NCI-H2196 treated with DMSO at 0.1 percent for 48 hours (cell line): ENCODE measurements around the gene ADCY3.

ENCODE experiments used
- DNase-seq: peaks from one replicate; lab custom pipeline; 2025; ENCODE audit not compliant: unreplicated experiment; lab: John Stamatoyannopoulos, UW

Gene ADCY3

DNA sequence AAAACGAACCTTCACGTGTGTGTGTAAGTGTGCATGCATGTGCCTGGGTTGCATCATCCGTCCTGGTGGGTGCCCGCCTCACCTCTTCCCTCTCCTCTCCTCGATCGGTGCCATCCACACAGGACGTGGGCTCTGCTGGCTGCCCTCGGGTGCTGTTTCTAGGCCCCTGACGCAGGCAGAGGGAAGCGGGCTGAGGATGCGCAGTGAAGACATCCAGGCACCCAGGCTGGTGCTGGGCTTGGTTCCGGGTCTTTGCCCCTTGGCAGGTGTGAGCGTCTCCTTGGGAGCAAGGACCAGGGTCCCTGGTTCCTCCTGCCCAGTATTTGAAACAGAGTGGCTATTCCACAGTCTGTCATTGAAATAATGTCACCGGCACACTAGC lies 6.2 kb upstream of the ADCY3 start:
- no peak for DNase-seq

GRCh38 chr2:24925815-24926214 lies 5.8 kb upstream of the ADCY3 start:
- DNase-seq: no peak

DNA sequence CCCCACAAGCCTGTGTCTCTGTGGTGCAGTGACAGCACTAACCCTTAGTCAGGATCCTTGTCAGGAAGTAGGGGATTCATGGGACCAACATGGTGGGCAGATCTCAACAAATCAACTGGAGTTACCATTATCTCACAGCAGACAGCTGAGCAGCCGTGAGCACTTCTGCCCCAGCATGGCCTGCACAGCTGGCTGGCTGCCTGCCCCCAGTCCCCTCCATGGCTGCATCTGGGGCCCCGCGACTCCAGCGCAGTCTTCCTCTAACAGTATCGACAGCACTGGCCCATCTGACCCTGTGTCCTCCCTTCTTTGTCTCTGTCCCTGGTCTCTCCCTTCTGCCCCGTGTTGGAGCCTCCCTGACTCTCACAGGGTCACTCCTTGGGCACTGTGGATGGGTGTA lies 4.7 kb upstream of the ADCY3 start:
- DNase-seq: no peak

GRCh38 chr2:24924266-24924665 lies 4.2 kb upstream of the ADCY3 start:
- no peak for DNase-seq

GRCh38 chr2:24923106-24923505 lies 3.1 kb upstream of the ADCY3 start:
- no peak for DNase-seq

- DNase-seq: no peak
Measured at GRCh38 chr2:24922556-24922955, 2.5 kb upstream of the ADCY3 start.

DNA sequence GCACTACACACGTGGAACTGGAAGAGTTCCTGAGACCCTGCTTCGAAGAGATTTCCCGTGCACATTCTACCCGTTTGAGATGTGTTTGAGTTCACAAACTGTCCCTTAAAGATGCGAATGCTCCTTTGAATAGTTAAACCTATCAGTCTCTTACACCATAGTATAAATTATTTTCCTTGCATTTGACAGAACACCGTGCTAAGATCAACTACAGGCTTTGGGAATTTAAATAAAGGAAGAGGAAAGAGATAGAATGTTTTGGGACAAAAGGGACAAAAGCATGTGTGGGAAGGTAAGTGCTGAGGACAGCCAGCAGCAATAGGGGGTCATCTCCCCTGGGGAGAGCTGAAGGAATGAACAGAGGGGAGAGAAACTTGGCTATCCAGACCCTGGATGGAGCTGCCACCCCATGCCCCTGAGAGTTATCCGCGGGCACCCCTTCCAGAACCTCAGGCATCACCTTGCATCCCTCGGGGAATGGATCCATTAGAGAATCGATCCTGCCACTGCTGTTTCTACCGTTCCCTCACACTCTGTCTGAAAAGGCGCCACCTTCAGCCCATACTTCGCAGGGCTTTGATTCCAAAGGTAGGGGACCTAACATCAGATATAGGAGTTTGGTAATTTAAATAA lies 888 bp upstream of the ADCY3 start:
- no peak for DNase-seq

DNA sequence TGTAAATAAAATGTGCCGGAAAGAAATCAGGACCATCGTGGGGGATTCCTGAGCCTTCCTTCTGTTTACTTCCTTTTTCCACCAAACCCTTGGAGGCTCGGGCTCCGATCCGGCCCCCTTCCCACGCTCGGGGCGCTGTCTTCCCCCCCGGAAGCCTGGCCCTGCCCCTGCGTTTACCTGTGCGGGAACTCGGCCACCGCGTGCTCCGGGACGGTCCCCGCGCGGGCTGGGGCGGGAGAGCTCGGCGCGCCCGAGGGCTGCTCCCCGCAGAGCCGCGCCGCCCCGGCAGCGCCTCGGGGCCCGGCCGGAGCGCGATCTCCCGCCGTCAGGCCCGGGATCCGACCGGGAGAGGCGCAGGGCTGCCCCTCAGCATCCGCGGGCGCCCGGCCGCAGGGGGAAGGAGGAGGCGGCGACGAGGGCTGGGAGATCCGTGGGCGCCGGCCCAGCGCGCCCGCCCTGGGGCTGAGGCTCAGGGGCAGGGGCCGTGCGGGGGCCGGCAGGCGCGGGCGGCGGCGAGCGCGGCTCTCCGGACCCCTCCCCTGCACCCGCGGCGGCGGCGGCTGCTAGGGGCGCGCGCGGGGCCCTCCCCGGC lies 435 bp downstream of the ADCY3 start:
- no peak for DNase-seq

- no peak for DNase-seq
Measured at GRCh38 chr2:24919037-24919505, 966 bp downstream of the ADCY3 start.

- no peak for DNase-seq
Measured at GRCh38 chr2:24918326-24919036, 1.6 kb downstream of the ADCY3 start.

DNA sequence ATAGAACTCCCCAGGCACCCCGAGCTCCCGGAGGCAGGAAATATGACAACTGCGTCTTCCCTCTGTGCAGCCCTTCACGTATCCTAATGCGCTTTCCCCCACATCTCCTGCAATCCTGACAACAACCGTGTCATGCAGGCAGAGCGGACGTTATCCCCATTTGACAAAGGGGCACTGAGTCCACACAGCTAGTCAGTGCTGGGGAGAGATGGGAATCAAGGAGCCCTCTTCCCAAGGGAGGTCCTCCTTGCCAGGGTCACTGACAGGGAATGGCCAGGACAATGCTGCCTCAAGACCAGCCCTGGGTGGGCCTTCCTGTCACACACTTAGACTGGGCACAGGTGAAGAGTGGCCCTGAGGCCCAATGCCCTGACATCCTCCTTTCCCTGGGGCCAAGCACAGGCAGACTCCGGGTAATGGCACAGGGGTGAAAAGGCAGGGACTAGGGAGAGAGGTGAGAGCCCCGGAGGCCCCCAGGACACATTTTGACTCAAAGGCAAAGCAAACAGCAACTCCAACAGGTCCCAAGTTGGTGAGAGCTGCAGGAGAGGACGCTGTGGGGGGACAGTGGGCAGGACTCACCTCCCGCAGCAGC lies 2.2 kb downstream of the ADCY3 start:
- DNase-seq: no peak

DNA sequence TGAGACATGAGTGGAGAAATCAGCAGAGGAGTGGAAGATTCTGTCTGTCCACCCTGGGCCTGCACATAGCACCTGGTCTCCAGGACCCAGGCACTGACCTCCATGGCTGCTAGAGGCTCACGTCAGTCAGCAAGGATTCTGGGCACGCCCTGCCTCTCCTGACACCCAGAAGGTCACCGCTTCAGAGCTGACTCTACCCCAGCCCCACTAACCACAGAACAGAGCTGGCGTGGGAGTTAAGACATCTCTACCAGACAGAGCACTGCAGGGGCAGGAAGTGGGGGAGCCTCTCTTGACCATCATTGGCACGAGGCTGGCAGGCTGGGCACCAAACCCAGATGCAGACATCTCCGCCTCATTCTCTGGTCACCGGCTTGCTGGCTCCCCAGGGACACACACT lies 3.0 kb downstream of the ADCY3 start:
- no peak for DNase-seq

- no peak for DNase-seq
Measured at GRCh38 chr2:24915796-24916195, 4.2 kb downstream of the ADCY3 start.

DNA sequence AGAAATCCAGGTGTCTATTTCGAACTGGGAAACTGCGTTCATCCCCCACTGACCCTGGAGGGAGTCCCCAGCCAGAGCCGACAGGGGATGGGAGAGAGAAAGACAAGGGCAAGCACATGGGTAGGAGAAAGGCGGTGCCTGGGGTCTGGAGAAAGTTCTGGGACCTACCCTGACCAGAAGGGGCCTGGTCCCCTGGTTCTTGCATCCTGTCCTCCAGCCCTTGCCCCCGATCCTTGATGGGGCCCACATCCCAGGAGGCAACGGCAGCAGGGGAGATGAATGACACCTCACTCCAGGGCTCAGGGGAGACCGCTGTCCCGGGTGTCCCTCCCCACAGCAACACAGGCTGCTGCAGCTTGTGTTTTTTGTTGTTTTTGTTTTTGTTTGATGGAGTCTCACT lies 4.9 kb downstream of the ADCY3 start:
- DNase-seq: no peak

- DNase-seq: no peak
Measured at GRCh38 chr2:24914713-24915112, 5.3 kb downstream of the ADCY3 start.

DNA sequence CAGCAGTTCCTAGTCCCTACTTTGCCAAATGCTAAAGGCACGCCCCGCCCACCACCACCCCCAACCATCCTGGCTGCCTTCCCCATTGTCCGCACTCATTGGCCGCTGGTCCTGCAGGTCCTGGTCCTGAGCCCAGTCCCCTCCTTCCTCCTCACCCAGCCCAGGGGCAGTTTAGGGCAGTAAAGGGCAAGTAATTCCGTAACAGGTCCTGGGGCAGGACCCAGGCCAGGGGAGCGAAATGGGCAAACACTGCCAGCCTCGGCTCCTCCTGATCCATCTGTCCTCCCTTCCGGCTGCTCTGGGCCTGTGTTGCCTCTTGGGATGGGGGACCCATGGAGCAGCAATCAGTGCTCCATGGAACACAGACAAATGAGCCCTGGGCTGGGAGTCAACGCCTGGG lies 6.1 kb downstream of the ADCY3 start:
- no peak for DNase-seq

DNA sequence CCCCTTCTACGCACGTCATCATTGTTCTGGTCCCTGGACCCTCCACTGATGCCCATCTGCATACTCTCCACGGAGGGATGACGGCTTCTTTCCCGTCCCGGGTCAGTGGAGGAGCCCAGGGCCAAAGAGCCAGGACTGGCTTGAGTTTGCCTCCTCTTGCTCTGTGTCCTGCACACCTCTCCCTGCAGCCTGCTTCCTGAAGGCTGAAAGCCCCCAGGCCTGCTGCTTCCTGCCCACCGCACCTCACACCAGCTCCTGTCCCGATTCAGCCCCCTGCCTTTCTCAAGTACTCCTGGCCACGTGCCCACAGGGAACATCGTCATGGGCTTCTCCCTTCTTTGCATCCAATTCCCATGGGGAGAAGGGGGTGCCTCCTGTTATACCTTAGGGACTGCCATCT lies 7.1 kb downstream of the ADCY3 start:
- DNase-seq: no peak

DNA sequence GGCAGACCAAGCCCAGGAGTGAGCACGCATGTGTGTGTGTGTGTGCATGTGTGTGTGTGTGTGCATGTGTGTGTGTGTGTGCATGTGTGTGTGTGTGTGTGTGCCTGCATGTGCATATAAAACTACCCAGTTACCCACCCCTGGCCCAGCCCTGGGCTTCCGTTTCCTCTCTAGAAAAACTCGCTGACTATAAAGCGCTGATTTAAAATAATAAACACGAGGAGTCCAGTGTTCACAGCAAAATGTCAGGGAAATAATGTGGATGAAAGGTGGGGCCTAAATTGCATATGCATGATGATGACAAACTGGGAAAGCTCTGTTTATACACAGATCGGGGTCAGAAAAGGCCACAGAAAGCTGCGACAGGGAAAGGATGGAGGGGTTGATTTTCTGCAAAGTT lies 7.5 kb downstream of the ADCY3 start:
- DNase-seq: no peak

GRCh38 chr2:24910245-24910644 lies 9.8 kb downstream of the ADCY3 start:
- DNase-seq: no peak

GRCh38 chr2:24909555-24910177 lies 10.4 kb downstream of the ADCY3 start:
- no peak for DNase-seq

DNA sequence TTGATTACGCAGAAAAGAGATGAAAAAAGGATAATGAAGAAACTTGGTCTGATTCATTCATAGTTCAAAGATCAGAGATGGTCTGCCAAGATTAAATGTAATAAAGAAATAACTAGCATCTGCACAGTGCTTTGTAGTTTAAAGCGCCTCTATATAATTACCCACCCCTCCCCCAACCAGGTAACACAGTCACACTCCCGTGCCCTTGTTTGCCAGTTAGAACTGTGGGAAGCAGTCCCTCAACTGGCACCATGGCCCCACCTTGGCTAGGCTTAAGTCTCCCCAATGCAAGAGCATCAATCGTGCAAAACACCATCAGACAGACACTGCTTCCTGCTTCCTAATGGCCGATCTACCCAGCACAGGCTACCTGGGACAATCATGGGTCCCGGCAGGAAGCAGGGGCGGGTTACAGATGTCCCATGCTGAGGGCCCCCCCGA lies 11.6 kb downstream of the ADCY3 start:
- no peak for DNase-seq

DNA sequence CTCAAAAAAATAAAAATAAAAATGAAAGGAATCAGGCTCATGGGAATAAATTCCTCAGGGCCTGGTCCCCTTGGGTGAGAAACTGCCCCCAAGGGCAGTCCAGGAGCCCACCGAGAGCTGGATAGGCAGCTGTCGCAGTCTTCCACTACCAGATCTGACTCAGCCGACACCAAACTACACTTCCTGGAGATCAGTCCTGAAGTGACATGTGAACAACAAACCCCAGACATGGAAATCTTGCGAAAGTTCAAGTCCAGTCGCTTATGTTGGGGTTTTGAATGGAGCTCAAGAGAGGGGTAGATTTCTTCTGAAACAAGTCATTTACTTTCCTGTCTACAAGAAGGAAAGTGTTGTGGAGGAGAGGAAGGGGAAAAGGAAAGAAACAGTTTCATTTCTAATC lies 12.9 kb downstream of the ADCY3 start:
- DNase-seq: no peak
